Measurements from ENCODE around the gene BOLA1. TPM values are rescaled to one million over a fixed set of nuclear protein-coding genes. Genes with fewer than 3 reads are reported as not detected.

Gene BOLA1, protein sequence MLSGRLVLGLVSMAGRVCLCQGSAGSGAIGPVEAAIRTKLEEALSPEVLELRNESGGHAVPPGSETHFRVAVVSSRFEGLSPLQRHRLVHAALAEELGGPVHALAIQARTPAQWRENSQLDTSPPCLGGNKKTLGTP
- total RNA-seq = 7.7 and 7.9 TPM in 2 replicates

DNA sequence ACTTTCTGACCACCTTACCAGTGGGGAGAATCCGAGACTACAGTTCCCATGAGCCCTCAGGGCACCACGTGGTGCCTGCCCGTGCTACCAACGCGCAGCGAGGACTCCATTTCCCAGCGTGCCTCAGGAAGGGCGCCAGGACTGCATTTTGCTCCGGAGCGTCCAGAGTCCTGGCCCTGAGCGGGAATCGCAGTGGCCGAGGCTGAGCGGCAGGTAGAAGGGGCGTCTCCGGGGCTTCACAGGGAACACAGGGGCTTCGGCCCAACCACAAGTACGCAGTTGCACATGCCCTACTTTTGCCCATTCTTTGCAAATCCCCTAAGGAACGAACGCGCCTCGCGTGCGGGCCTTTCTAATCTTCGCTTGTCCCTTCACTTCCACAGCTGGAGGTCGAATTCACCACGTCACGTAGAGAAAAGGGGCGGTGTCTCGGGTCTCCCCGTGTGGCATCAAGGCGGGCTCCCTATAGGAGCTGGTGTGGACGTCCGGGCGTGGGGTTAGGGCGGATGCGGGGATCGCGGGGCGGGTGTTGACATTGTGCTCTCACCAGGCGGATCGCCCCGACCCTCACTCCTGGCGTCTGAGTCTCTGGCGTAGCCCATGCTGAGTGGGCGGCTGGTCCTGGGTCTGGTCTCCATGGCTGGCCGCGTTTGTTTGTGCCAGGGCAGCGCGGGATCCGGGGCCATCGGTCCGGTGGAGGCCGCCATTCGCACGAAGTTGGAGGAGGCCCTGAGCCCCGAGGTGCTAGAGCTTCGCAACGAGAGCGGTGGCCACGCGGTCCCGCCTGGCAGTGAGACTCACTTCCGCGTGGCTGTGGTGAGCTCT is at the start of gene BOLA1:
TSS of gene BOLA1 (plus strand) at position 109 of the 825 bp plus-strand sequence. CDS start at position 601, 492 bp downstream.

DNA sequence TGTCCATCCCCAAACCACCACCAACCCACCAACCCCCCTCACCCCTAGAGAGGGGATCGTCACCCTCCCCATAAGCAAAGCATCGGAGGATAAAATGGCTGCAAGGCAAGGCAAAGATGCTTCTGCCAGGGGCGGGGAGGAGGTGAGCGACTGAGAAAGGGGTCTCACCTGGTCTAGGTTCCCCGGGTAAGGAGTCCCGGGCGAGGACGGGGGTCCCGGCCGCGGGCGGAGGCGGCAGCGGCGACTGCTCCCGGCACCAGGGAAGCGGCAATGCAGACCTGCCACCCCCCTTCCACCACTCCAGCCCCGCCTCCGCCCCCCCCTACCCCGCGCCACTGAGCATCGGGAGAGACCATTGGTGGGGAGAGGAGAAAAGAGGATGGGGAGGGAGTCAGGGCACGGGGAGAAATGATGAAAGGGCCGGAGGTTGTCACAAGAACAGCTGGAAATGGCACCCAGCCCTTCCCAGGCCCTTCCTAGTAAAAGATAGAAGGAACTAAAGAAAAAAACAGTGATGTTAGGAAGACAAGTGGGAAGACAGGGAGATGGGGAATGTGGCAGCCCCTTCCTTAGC is 18.3 kb downstream of the BOLA1 start, which contains the start of gene SV2A:
TSS of gene SV2A (minus strand) at position 274 of the 574 bp plus-strand sequence. CDS start 4,004 bp downstream, outside the sequence.

DNA sequence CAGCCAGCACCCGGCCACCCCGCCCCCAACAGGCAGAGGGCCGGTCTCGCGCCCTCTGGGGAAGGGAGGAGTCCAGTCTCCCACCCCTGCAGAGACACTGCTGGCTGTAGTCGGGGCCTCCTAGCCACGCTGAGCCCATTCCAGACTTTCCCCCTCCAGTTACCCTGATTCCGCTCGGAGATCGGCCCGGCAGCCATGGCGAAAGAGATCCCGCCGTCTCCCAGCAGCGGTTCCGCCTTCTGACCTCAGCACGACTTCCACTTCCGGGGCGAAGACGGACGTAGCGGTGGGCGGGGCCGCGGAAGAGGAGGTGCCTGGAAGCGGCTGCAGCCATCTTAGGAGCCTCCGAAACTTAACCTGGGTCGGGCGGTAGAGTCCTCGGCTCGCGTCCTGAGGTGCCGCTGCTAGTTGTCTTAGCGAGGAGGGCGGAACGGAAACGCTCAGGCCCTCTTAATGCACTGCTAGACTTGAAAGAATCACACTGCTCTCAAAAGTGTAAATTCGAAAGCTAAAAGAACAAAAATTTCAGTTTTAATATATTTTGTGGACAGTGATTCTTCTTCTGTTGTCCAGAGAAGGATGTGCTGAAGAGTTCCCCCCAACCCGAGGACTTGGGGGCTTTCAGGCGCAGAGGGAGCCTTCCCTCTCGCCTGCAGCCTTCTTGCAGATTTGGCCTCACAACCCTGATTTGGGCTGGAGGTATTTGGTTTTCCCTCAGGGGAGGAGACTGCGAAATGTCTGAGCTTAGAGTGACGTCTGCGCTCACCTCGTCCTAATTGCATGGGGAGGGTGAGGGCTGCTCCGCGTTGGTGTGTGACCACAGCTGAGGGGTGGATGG is 28.4 kb downstream of the BOLA1 start, which contains the start of gene SF3B4:
TSS of gene SF3B4 (minus strand) at position 241 of the 838 bp plus-strand sequence. CDS start at position 197, 44 bp downstream.

DNA sequence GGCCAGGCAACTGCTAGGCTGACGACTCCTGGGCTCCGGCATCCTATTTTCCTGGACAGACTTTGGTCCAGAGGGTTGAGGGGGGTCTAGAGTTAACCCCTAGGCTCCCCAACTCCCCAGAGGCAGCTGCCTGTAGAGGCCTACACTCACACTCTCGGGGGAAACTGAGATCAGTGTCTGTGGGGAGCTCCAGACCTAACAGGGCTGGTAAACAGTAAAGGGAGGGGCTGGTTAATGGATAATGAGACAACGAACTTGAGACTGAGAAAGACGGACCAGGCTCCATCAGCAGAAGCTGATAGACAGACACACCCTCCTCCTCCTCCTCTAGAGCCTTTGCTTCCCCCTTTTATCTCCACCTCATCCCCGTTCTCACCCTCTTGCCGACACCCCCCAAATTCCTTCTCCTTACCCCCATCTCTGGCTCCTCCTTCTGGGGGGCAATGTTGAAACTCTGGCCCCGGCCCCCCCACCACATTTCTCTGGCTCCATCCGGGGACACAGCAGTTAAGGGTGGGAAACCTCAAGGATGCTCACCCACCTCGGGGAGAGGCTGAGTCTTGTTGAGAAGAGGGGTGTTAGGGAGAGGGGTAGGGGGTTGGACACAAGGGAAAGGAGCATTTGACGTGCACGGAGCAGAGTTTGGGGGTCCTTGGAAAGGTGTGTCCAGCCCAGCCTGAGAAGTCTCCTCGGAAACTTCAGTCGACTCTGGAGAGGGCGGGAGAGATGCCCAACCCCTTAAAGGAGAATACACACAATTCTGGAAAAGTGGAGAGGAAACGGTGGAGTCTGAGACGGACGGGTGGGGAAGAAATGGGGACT is 37.0 kb downstream of the BOLA1 start, which contains the start of gene MTMR11:
TSS of gene MTMR11 (minus strand) at position 710 of the 822 bp plus-strand sequence. CDS start at position 478, 232 bp downstream.

Other genes starting within 250 kb of the BOLA1 start
- gene FCGR1A, start 116.9 kb upstream of the BOLA1 start, total RNA-seq = not detected in 2 replicates
- 15.4 and 26.3 TPM in 2 replicates for gene SV2A, start 18.3 kb downstream of the BOLA1 start, total RNA-seq
- gene SF3B4, start 28.2 kb downstream of the BOLA1 start, total RNA-seq = 7.7 and 16.6 TPM in 2 replicates
- 3.9 and 4.8 TPM in 2 replicates for gene MTMR11, start 37.3 kb downstream of the BOLA1 start, total RNA-seq
- gene OTUD7B, start 111.2 kb downstream of the BOLA1 start, total RNA-seq = 13.1 and 28.8 TPM in 2 replicates
- gene VPS45, start 168.2 kb downstream of the BOLA1 start, total RNA-seq = 43.6 and 43.7 TPM in 2 replicates